Measurements from ENCODE around the gene CADM2. TPM values are rescaled to one million over a fixed set of nuclear protein-coding genes. Genes with fewer than 3 reads are reported as not detected.
A peak's percentile ranks its signal among the peaks of the same experiment; 100 is the strongest.

Gene CADM2
- total RNA-seq, 1 experiment from 2014 or later = not detected

DNA sequence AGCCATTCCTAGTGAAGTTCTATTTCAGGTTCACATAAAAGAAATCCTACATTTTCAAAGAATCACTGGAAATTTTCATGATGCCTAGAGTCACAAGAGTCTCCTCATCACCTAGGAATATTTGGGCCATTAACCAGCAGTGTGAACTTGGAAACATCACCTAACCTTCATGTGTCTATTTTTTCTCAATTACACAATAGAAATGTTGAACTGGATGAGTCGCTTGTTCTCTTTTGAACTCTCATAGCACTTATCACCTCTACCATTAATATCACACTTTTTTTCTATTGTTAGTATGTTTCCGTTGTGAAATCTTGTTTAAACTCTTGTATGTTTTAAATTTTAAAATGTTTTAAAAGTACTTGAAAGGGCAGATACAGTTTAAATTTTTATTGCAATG, 371.3 kb downstream of the CADM2 start:
- H3K4me3 ChIP-seq (ENCODE audit: low read depth, low read length) = no peak overlapping the region
- H3K36me3 ChIP-seq (ENCODE audit: control insufficient read depth, insufficient read depth, low read length) = no peaks in the 10 kb centered on the region
- no peaks in the 10 kb centered on the region for H3K36me3 Mint-ChIP-seq (ENCODE audit: insufficient read depth, unreplicated experiment)
- DNase-seq = no peak
- no peaks in the 10 kb centered on the region for H3K9me3 Mint-ChIP-seq (ENCODE audit: unreplicated experiment)
- H3K4me3 Mint-ChIP-seq (ENCODE audit: unreplicated experiment) = no peak overlapping the region
- intact Hi-C loops (cut with micrococcal nuclease; ENCODE audit: unreplicated experiment) = no loop called here
- no peaks in the 10 kb centered on the region for H3K27me3 Mint-ChIP-seq (ENCODE audit: insufficient read depth, unreplicated experiment)
- H3K27me3 ChIP-seq (replicated peaks; ENCODE audit: control insufficient read depth, insufficient read depth, low read length) = no peaks in the 10 kb centered on the region
- no TSS peak for BruUV-seq (replicated peaks)
- ChIA-PET POLR2A (no interaction called here), CTCF (no interaction called here)
- no peaks in the 10 kb centered on the region for H3K4me1 ChIP-seq
- H3K27ac Mint-ChIP-seq (ENCODE audit: unreplicated experiment) = no peak overlapping the region
- no peak for TF ChIP-seq CTCF (IDR thresholded peaks at IDR 0.05; ENCODE audit: insufficient read depth in 1 of 2, low read depth in 1 of 2, low read length in 1 of 2, severe bottlenecking in 1 of 2, unreplicated experiment in 1 of 2)
- no peaks in the 10 kb centered on the region for H3K4me1 Mint-ChIP-seq (ENCODE audit: low read depth, unreplicated experiment)
- H3K9me3 ChIP-seq = 0 out of 2 replicates have a peak, but pooled peaks cover 3% of the 10 kb centered on the region

GRCh38 chr3:85337895-85338294, 379.1 kb downstream of the CADM2 start:
- H3K4me1 ChIP-seq = no peaks in the 10 kb centered on the region
- H3K9me3 ChIP-seq = no peaks in the 10 kb centered on the region
- no TSS peak for BruUV-seq (replicated peaks)
- TF ChIP-seq CTCF (IDR thresholded peaks at IDR 0.05; ENCODE audit: insufficient read depth in 1 of 2, low read depth in 1 of 2, low read length in 1 of 2, severe bottlenecking in 1 of 2, unreplicated experiment in 1 of 2) = no peak
- ChIA-PET POLR2A (no interaction called here), CTCF (no interaction called here)
- intact Hi-C loops (cut with micrococcal nuclease; ENCODE audit: unreplicated experiment) = no loop called here
- no peak for DNase-seq
- Mint-ChIP-seq H3K27ac (ENCODE audit: unreplicated experiment) (no peak overlapping the region), H3K9me3 (ENCODE audit: unreplicated experiment) (no peaks in the 10 kb centered on the region), H3K4me3 (ENCODE audit: unreplicated experiment) (no peak overlapping the region), H3K27me3 (ENCODE audit: insufficient read depth, unreplicated experiment) (no peaks in the 10 kb centered on the region), H3K4me1 (ENCODE audit: low read depth, unreplicated experiment) (no peaks in the 10 kb centered on the region), H3K36me3 (ENCODE audit: insufficient read depth, unreplicated experiment) (no peaks in the 10 kb centered on the region)
- no peaks in the 10 kb centered on the region for H3K27me3 ChIP-seq (replicated peaks; ENCODE audit: control insufficient read depth, insufficient read depth, low read length)
- H3K36me3 ChIP-seq (ENCODE audit: control insufficient read depth, insufficient read depth, low read length) = no peaks in the 10 kb centered on the region
- H3K4me3 ChIP-seq (ENCODE audit: low read depth, low read length) = no peak overlapping the region

DNA sequence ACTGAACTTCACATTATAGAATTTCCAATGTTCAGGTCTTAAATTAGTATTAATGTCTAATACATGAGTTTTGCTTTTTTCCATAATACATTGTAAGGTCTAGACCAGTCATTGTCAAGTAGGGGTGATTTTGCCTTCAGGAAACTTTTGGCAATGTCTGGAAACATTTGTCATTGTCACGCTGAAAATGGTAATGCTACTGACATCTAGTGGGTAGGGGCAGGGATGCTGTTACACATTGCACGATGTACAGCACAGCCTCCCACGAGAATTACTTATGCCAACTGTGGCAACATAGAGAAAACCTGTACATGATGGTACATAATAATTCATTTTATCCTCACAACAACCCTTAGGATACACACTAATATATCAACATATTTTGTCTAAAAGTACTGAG, 384.1 kb downstream of the CADM2 start:
- CTCF ChIA-PET = no interaction called here
- Histone ChIP-seq H3K36me3 (ENCODE audit: control insufficient read depth, insufficient read depth, low read length) (no peaks in the 10 kb centered on the region), H3K27me3 (replicated peaks; ENCODE audit: control insufficient read depth, insufficient read depth, low read length) (no peaks in the 10 kb centered on the region), H3K4me3 (ENCODE audit: low read depth, low read length) (no peak overlapping the region), H3K4me1 (no peaks in the 10 kb centered on the region), H3K9me3 (no peaks in the 10 kb centered on the region)
- POLR2A ChIA-PET = no interaction called here
- intact Hi-C loops (cut with micrococcal nuclease; ENCODE audit: unreplicated experiment) = loop anchor here (1.0 kb wide), 2 partner anchors 39 to 369 kb away; no protein-coding TSS in a partner anchor
- H3K4me1 Mint-ChIP-seq (ENCODE audit: low read depth, unreplicated experiment) = no peaks in the 10 kb centered on the region
- TF ChIP-seq CTCF (IDR thresholded peaks at IDR 0.05; ENCODE audit: insufficient read depth in 1 of 2, low read depth in 1 of 2, low read length in 1 of 2, severe bottlenecking in 1 of 2, unreplicated experiment in 1 of 2) = peak in 1 of 2 experiments; percentile 46
- no TSS peak for BruUV-seq (replicated peaks)
- H3K27ac Mint-ChIP-seq (ENCODE audit: unreplicated experiment) = no peak overlapping the region
- no peaks in the 10 kb centered on the region for H3K36me3 Mint-ChIP-seq (ENCODE audit: insufficient read depth, unreplicated experiment)
- no peaks in the 10 kb centered on the region for H3K9me3 Mint-ChIP-seq (ENCODE audit: unreplicated experiment)
- H3K4me3 Mint-ChIP-seq (ENCODE audit: unreplicated experiment) = no peak overlapping the region
- H3K27me3 Mint-ChIP-seq (ENCODE audit: insufficient read depth, unreplicated experiment) = no peaks in the 10 kb centered on the region
- DNase-seq = peak; percentile 23 to 35

Measured in Caco-2 (cell line).